Measurements from ENCODE around the gene ATP6V1D. TPM values are rescaled to one million over a fixed set of nuclear protein-coding genes. Genes with fewer than 3 reads are reported as not detected.

The ATP6V1D gene
- total and polyA plus RNA-seq, 9 of the 15 experiments (the other 6 are each of a cell fraction or from before 2014, with no cell fraction given): 35.5 to 91.0 (median 50.0) TPM

- Histone ChIP-seq H3K9me1 (ENCODE audit: control insufficient read depth, insufficient read depth, low read length) (no peaks in the 10 kb centered on the region), H3K27me3 (ENCODE audit: control insufficient read depth in 2 of 2, insufficient read depth in 2 of 2, low read length in 2 of 2) (no peaks in the 10 kb centered on the region), H3K79me2 (ENCODE audit: control insufficient read depth, insufficient read depth, low read length) (no peaks in the 10 kb centered on the region), H3K4me1 (replicated peaks in 1 of 2; ENCODE audit: control insufficient read depth in 2 of 2, insufficient read depth in 2 of 2, low read length in 2 of 2) (peaks cover 3 to 11% of the 10 kb centered on the region in 2 experiments; a peak in 3 of 5 replicates), H4K20me1 (replicated peaks; ENCODE audit: control insufficient read depth, insufficient read depth, low read length) (no peaks in the 10 kb centered on the region), H2AFZ (ENCODE audit: low read depth, low read length) (no peak overlapping the region), H3K4me3 (no peak overlapping the region), H3K4me2 (ENCODE audit: insufficient read depth, low read length) (no peak overlapping the region), H3K9ac (ENCODE audit: insufficient read depth in 1 of 2, low read depth in 2 of 2, low read length in 2 of 2) (no peak overlapping the region), H3K36me3 (ENCODE audit: control insufficient read depth, insufficient read depth, low read length) (peaks cover 65% of the 10 kb centered on the region), H3K9me3 (replicated peaks; ENCODE audit: control insufficient read depth, insufficient read depth, low read depth, low read length) (no peaks in the 10 kb centered on the region), H3K27ac (ENCODE audit: extremely low read depth, low read depth, low read length) (no peak overlapping the region)
- WGBS (ENCODE audit: insufficient coverage, low coverage, missing lambda C conversion rate): 100% methylated on average over 2 of the region's 2 CpGs
- ChIA-PET CTCF (ENCODE audit: low intra/inter-chr PET ratio) (no interaction called here), POLR2A (interaction anchor here (0.6 to 1.7 kb wide), 3 partner anchors 10 to 448 kb away, joined by 3 to 5 read pairs (median 5); no protein-coding TSS in a partner anchor)
- ATAC-seq (no peak), DNase-seq (ENCODE audit: extremely low read depth in 1 of 4, low spot score in 3 of 4) (no peak), FAIRE-seq (no peak)
- TF ChIP-seq POLR2A (conservative IDR thresholded peaks at IDR 0.05): peak; percentile 18; the same call in 1 of the 2 replicates
- TF ChIP-seq CBX1 (IDR thresholded peaks at IDR 0.05; ENCODE audit: low read depth): no peak
- in situ Hi-C loops (cut with MboI): no loop called here
- intact Hi-C loops (cut with micrococcal nuclease): no loop called here
- BruUV-seq (replicated peaks): no TSS peak
These were observed 26.0 kb upstream of the ATP6V1D start for GRCh38 chr14:67385618-67386017.

GRCh38 chr14:67385120-67385519 is 25.5 kb upstream of the ATP6V1D start:
- Histone ChIP-seq H3K27ac (ENCODE audit: extremely low read depth, low read depth, low read length) (no peak overlapping the region), H3K36me3 (ENCODE audit: control insufficient read depth, insufficient read depth, low read length) (peaks cover 70% of the 10 kb centered on the region), H3K27me3 (ENCODE audit: control insufficient read depth in 2 of 2, insufficient read depth in 2 of 2, low read length in 2 of 2) (no peaks in the 10 kb centered on the region), H3K4me3 (no peak overlapping the region), H3K9me3 (replicated peaks; ENCODE audit: control insufficient read depth, insufficient read depth, low read depth, low read length) (no peaks in the 10 kb centered on the region), H3K4me1 (replicated peaks in 1 of 2; ENCODE audit: control insufficient read depth in 2 of 2, insufficient read depth in 2 of 2, low read length in 2 of 2) (peaks cover 0 to 9% of the 10 kb centered on the region in 2 experiments; a peak in 2 of 5 replicates), H2AFZ (ENCODE audit: low read depth, low read length) (no peak overlapping the region), H4K20me1 (replicated peaks; ENCODE audit: control insufficient read depth, insufficient read depth, low read length) (no peaks in the 10 kb centered on the region), H3K4me2 (ENCODE audit: insufficient read depth, low read length) (no peak overlapping the region), H3K9me1 (ENCODE audit: control insufficient read depth, insufficient read depth, low read length) (no peaks in the 10 kb centered on the region), H3K79me2 (ENCODE audit: control insufficient read depth, insufficient read depth, low read length) (no peaks in the 10 kb centered on the region), H3K9ac (ENCODE audit: insufficient read depth in 1 of 2, low read depth in 2 of 2, low read length in 2 of 2) (no peak overlapping the region)
- 71% methylated on average over 1 of the region's 2 CpGs for WGBS (ENCODE audit: insufficient coverage, low coverage, missing lambda C conversion rate)
- DNase-seq (ENCODE audit: extremely low read depth in 1 of 4, low spot score in 3 of 4) (no peak), FAIRE-seq (no peak), ATAC-seq (no peak)
- intact Hi-C loops (cut with micrococcal nuclease) (no loop called here), in situ Hi-C loops (cut with MboI) (no loop called here)
- ChIA-PET CTCF (ENCODE audit: low intra/inter-chr PET ratio) (no interaction called here), POLR2A (interaction anchor here (0.6 to 1.2 kb wide), 2 partner anchors 14 to 199 kb away, joined by 3 to 5 read pairs; no protein-coding TSS in a partner anchor)
- TF ChIP-seq MAZ (CRISPR knock-in tag; conservative IDR thresholded peaks at IDR 0.05 in 1 of 2, IDR thresholded peaks at IDR 0.05 in 1 of 2): no peak
- TF ChIP-seq CREB3 (tag; conservative IDR thresholded peaks at IDR 0.05; ENCODE audit: low read depth): no peak
- no peak for TF ChIP-seq ZNF512 (tag; IDR thresholded peaks at IDR 0.05)
- 0 out of 2 replicates have a peak, but pooled peaks have one; percentile 2 for TF ChIP-seq POLR2A (conservative IDR thresholded peaks at IDR 0.05)
- no TSS peak for BruUV-seq (replicated peaks)

Measured in K562 (cell line).